Measurements from ENCODE around the gene TMEM205.
A peak's percentile ranks its signal among the peaks of the same experiment; 100 is the strongest.

Gene TMEM205

GRCh38 chr19:11295665-11296245 is 50.3 kb downstream of the TMEM205 start, which contains the start of gene TSPAN16:
TSPAN16 (plus strand) TSS chr19:11296160; CDS start chr19:11296298, 138 bp downstream.
- DNase-seq = no peak

DNA sequence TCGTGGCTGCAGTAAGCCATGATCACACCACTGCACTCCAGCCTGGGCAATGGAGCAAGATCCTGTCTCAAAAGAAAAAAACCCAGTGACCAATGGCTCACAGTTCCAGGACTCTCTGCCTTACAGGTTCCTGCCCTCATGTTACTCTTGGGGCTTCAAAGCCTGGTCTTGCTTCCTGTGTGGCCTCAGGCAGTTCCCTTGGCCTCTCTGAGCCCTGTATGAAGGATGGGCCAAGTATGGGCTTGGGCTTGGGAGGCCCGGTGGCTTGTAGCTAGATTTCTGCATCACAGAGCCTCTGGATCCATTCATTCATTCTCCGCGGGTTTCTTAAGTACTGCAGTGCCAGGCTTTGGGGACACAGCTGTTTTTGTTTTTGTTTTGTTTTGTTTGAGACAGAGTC is 50.9 kb downstream of the TMEM205 start:
- DNase-seq = no peak

- peak; percentile 34 to 74 (median 60) for DNase-seq
Measured at GRCh38 chr19:11293433-11294389, 52.4 kb downstream of the TMEM205 start.
